ENCODE measurements around the gene IFT81.
"Not testable (repeated sequence)": the region's sequence is repeated elsewhere in the genome, so short reads cannot be mapped to it uniquely, and the experiment has no call there.

Gene IFT81

DNA sequence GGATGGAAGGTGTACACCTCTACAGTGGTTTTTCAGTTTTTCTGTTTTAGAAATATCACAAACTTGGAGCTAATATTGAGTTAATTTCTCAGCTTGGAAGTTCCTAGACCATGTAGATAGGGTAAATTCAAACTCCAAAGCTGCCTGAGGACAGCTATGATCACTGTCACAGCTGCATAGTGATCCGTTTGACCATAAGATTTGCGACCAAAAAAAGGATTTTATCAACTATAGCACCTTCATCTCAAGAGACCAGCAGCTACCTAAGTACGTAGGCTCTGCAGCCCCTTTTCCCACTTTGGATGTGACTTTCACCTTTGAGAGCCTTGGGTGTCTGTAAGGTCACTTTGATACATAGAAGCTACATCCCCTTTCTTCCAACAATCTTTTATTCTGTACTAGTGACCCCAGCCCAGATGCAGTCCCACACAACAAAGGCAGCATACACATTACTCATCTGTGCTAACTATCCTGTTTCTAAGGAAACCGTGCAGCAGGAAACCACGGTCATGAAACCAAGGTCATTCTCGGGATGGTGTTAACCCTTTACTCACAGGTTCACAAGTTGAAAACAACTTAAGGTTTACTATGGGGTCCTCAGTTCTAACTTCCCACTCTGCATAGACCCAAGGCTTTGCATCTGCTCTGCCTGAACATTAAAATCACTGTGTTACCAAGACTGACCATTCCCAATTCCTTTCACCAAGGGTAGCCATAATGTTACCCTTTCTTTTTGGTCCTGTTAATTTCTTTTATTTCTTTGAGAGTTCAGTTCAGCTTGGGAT, 75.4 kb downstream of the IFT81 start:
- DNase-seq (ENCODE audit: low read depth) = peak; percentile 78

DNA sequence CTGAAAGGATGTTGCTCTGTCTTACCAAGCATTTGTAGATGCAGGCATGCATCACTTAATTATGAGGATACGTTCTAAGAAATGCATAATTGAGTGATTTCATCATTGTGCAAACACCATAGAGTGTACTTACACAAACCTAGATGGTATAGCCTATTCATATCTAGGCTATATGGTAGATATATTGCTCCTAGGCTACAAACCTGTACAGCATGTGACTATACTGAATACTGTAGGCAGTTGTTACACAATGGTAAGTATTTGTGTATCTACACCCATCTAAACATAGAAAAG, 75.9 kb downstream of the IFT81 start:
- peak; percentile 58 for DNase-seq (ENCODE audit: low read depth)

DNA sequence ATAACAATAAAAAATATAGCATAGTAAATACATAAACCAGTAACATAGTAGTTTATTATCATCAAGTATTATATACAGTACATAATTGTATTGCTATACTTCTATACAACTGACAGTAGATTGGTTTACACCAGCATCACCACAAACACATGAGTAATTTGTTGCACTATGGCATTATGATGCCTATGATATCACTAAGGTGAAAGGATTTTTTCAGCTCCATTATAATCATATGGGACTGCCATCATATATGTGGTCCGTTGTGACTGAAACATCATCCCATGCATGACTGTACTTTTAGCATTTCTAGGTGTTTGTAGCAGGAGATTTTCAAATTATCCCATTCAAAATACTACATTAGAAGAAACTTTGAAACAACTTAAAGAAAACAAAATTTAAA, 77.8 kb downstream of the IFT81 start:
- no peak for DNase-seq (ENCODE audit: low read depth)

DNA sequence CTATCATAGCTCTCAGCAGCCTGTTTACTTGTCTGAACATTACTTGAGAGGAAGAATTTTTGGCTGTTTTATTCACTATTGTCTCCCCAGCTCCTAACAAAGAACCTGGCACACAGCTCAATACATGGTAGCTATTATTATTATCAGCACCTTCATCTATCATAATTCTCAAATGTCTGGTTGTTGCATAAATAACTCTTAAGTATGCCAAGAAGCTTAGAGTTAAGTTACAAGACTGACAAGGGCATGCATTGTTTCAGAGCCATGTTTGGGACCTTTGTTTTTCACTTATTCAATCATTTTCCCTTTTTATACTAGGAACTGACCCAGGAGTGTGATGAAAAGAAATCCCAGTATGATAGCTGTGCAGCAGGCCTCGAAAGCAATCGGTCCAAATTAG, 79.4 kb downstream of the IFT81 start:
- no peak for DNase-seq (ENCODE audit: low read depth)

- DNase-seq (ENCODE audit: low read depth) = no peak
Measured at GRCh38 chr12:110205931-110206330, 81.8 kb downstream of the IFT81 start.

DNA sequence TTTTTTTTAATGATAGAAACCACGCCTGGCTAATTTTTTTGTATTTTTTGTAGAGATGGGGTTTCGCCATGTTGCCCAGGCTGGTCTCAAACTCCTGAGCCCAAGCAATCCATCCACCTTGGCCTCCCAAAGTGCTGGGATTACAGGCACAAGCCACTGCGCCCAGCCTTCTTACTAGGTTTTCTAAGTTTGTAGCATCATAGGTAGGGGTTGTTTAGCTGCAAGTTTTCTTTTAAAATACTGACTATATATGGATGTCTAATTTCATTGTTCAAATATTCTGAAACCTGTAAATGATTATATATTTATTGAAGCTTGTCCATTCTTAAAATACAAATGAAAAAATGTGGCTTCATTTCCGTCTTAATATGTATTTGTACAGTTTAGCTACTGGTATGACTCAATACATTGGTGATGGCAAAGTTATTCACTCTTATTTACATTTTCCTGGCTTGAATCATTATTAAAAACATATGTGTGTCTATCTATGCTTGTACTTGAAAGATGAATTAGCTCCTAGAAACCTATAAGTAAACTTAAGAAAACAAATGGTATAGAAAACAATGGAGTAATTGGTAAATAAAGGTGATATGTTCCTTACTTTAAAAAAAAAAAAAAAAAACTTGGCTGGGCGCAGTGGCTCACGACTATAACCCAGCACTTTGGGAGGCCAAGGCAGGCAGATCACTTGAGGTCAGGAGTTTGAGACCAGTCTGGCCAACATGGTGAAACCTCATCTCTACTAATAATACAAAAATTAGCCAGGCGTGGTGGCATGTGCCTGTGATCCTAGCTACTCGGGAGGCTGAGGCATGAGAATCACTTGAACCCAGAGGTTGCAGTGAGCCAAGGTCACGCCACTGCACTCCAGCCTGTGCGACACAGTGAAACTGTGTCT, 87.7 kb downstream of the IFT81 start:
- DNase-seq (ENCODE audit: low read depth) = peak; percentile 92

DNA sequence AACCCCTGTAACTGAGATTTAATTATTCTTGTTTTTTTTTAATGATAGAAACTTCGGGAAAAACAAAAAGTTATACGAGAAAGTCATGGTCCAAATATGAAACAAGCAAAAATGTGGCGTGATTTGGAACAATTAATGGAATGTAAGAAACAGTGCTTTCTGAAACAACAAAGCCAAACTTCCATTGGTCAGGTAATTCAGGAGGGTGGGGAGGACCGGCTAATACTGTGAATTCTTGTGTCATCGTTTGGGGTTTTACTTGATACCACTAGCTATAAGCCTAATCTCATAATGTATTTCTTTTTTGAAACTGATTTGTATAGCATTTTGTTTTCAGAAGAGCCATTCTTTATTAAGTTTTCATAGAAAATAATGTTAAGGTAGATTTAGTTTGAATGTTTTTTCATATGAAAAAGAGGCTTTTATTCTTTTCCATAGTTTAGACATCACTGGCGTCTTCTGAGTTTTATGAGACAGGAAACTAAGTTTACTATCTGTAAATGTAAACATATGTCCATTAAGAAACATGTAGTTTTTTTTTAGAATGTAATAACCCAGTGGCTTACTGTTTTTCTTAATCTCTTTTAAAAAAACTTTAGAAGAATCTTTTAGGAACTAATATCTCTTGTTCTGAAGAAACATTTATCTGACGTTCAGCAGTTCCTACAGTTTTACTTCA, 94.0 kb downstream of the IFT81 start:
- DNase-seq (ENCODE audit: low read depth) = peak; percentile 43

GRCh38 chr12:110222027-110222426, 97.9 kb downstream of the IFT81 start:
- no peak for DNase-seq (ENCODE audit: low read depth)

DNA sequence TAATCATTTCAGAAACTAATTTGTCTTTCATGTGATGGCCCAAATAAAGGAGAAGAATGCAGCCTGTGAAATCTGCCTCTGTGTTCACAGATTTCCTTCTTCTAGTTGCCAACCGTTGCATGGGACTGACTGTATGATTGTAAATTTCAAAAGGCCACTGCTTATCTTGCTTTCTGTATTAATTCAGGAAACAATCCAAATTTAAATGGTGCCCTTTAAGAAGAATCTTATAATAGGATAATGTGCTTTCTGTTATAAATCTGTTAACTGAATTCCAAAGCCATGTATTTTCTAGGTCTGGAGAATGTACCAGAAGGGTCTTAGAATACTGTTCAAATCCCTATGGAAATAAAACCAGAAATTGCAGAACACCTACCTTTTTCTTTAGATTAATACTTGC, 98.3 kb downstream of the IFT81 start:
- DNase-seq (ENCODE audit: low read depth) = no peak

- peak; percentile 79 for DNase-seq (ENCODE audit: low read depth)
Measured at GRCh38 chr12:110223777-110224378, 99.7 kb downstream of the IFT81 start.

DNA sequence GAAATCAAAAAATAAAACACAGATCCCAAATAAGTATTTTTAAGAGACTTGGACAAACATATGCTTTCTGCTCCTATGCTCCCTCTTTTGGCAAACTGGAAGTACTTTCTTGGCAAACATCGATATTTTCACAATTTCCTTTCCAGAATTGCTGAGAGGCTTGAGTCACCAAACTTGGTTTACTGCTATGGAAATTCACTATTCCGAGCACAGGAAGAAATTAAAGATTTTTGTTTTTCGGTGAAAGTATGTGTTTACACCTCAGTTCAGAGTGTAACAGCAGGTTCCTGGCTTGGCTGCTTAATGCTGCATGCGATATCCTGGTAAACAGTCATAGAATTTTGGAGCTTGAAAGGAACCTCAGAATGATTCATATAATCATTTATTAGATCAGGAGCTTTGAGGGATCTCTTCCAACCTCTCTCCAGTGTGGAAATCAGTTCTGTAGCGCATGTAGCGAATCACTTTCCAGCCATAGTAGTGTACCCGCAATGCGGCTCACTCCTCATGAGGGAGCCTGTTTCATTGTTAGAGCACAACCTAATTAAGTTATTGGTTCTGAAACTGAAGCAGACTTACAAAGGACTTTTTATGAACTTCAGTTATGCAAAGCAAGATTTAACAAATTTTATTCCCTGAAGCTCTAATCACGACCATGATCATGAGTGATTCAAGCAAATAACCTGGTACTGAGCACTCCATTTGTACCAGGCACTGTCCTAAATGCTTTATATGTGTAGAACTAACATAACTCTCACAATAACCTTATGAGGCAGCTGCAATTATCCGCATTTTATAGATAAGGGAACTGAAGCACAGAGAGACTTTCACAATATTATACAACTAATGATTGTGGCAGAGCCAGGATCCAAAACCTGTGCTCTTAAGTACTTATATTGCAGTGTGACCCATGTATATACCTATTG, 100.5 kb downstream of the IFT81 start:
- DNase-seq (ENCODE audit: low read depth) = peak; percentile 86

DNA sequence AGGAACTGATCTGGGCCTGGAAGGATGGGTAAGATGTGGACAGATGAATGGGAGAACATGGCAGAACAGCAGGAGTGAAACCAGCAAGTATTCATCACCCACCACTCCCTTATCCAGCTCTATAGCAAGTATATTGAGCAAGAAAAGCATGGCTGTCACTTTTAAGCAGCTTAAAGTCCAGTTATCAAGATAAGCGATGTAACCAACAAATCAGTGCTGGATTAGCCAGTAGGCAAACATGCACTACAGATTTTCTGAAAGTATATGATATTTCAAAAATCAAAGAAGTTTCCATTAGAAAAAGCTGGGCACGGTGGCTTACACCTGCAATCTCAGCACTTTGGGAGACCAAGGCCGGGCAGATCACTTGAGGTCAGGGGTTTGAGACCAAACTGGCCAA, 103.0 kb downstream of the IFT81 start:
- no peak for DNase-seq (ENCODE audit: low read depth)

DNA sequence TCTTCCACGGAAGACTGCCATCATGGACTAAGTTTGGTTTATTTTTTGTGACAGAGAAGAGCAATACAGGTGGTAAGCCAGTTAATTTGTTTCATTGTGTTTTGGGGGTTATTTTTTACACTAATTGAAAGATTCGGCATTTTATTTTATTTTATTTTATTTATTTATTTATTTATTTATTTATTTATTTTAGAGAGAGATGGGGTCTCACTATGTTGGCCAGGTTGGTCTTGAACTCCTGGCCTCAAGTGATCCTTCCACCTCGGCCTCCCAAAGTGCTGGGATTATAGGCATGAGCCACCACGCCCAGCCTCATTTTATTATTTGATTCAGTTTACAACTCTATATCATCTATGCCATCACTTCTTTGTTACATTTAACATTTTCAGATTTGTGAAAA, 104.2 kb downstream of the IFT81 start:
- DNase-seq (ENCODE audit: low read depth) = not testable (repeated sequence)

- no peak for DNase-seq (ENCODE audit: low read depth)
Measured at GRCh38 chr12:110228756-110229155, 104.6 kb downstream of the IFT81 start.

DNA sequence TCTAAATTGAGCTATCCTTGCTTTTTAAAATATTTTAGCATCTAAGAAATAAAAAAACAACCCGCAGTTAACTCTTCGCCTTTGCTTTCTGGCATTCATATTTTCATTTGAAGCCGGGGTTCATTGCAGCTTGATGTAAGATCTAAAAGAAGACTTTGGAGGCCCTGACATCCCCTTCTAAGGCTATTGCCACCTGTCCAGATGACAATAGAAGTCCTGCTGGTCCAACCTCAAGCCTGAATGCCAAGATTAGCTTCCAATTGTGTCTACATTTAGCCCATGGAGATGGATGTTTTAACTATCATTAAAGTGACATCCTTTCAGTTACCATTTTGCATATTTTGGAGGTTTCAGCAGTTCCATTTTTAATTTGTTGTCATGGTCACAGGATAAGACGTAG, 105.3 kb downstream of the IFT81 start:
- no peak for DNase-seq (ENCODE audit: low read depth)

- DNase-seq (ENCODE audit: low read depth) = no peak
Measured at GRCh38 chr12:110230655-110231054, 106.5 kb downstream of the IFT81 start.

GRCh38 chr12:110233212-110233903, 109.2 kb downstream of the IFT81 start:
- no peak for DNase-seq (ENCODE audit: low read depth)

DNA sequence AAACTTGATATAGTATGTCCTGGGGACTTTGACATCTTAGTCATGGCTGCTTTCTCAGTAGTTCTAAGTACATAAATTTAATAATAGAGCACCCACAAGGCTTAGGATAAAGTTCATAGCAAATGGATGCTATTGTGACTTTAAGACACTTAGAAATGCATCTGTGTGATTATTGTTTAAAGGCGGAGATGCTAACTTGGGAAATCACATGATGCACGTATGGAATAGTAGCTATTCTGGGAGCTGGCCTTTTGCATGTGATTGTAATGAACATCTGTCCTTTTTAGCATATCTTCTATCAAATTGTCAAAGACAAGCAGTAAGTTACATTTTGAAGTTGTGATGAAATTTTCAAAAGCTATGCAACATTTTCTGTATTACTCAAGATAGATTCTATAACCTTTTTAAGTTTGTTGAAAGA, 110.2 kb downstream of the IFT81 start:
- no peak for DNase-seq (ENCODE audit: low read depth)

DNA sequence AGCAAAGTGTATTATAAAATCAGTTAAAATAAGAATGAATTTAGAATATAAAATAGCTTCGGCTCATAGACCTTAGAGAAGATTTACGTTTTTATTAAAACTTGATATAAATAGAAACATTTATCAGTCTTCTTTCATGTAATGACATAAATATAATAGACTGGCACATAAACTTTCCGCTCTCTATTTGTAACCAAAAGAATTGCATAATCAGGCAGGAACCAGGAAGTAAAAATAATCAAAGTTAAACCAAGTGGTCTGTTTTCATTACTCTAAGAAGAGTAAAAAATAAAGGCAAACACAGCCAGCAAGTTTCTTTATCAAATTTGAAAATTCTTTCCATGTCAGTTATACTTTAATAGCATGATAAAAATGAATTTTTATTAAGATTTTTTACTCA, 110.6 kb downstream of the IFT81 start:
- DNase-seq (ENCODE audit: low read depth) = no peak

DNA sequence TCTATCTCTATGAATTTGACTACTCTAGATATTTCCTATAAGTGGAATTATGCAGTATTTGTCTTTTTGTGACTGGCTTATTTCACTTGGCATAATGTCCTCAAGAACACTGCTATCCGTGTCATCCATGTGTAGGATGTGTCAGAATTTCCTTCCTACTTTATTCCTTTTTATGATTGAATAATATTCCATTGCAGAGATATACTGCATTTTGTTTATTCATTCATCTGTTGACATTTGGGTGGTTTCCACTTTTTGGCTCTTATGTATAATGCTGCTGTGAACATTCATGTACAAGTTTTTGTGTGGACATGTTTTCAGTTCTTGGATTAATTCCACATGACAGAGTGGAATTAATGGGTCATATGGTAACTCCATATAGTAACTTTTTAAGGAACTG, 111.2 kb downstream of the IFT81 start:
- DNase-seq (ENCODE audit: low read depth) = no peak

GRCh38 chr12:110243227-110243626, 119.1 kb downstream of the IFT81 start:
- DNase-seq (ENCODE audit: low read depth) = no peak

All from EH (cell line).